Astrocyte (in vitro differentiated cells and primary cell): ENCODE measurements around the gene RGS19. TPM values are rescaled to one million over a fixed set of nuclear protein-coding genes. Genes with fewer than 3 reads are reported as not detected.

Source experiments
- DNase-seq: peaks from one replicate; pipeline ENCODE4 v3.0.0-alpha.2; 2010; ENCODE audit warnings: low read depth
- FAIRE-seq: peaks from 2 replicates; lab custom pipeline; 2011; peaks lifted over from hg19 to GRCh38; lab: Jason Lieb, UNC
- H2AFZ ChIP-seq: 2 replicates; pipeline ENCODE4 v1.6.0; 2012; ENCODE audit warnings: low read depth, low read length, inconsistent platforms
- H3K27ac ChIP-seq: 2 replicates; pipeline ENCODE4 v1.5.1; 2011; ENCODE audit warnings: low read depth, low read length, inconsistent platforms
- H3K27me3 ChIP-seq: 2 replicates; pipeline ENCODE4 v1.6.0; 2011; ENCODE audit warnings: low read length, inconsistent platforms; ENCODE audit not compliant: insufficient read depth
- H3K36me3 ChIP-seq: 2 replicates; pipeline ENCODE4 v1.5.1; 2011; ENCODE audit warnings: low read length, inconsistent platforms; ENCODE audit not compliant: insufficient read depth
- H3K4me1 ChIP-seq: 2 replicates; pipeline ENCODE4 v1.5.1; 2011; ENCODE audit warnings: low read length, inconsistent platforms; ENCODE audit not compliant: insufficient read depth
- H3K4me2 ChIP-seq: 2 replicates; pipeline ENCODE4 v1.6.0; 2012; ENCODE audit warnings: low read length, inconsistent platforms
- H3K4me3 ChIP-seq: 2 replicates; pipeline ENCODE4 v1.5.1; 2011; ENCODE audit warnings: low read depth, mild to moderate bottlenecking, low read length, inconsistent platforms; ENCODE audit not compliant: insufficient read depth
- H3K79me2 ChIP-seq: 2 replicates; pipeline ENCODE4 v1.6.0; 2012; ENCODE audit warnings: mild to moderate bottlenecking, low read length, inconsistent platforms; ENCODE audit not compliant: insufficient read depth
- H3K9ac ChIP-seq: 2 replicates; pipeline ENCODE4 v1.6.0; 2012; ENCODE audit warnings: mild to moderate bottlenecking, low read length, inconsistent platforms
- H3K9me3 ChIP-seq: 2 replicates; pipeline ENCODE4 v1.5.1; 2012; ENCODE audit warnings: low read depth, mild to moderate bottlenecking, low read length, inconsistent platforms; ENCODE audit not compliant: insufficient read depth
- H4K20me1 ChIP-seq: 2 replicates; pipeline ENCODE4 v1.6.0; 2012; ENCODE audit warnings: low read length, inconsistent platforms; ENCODE audit not compliant: insufficient read depth
- H3K27ac Mint-ChIP-seq: one replicate; pipeline ENCODE4 v1.8.0; 2021; ENCODE audit warnings: mild to moderate bottlenecking, mixed read lengths; ENCODE audit not compliant: unreplicated experiment
- H3K27me3 Mint-ChIP-seq: one replicate; pipeline ENCODE4 v1.8.0; 2021; ENCODE audit warnings: low read depth, mixed read lengths; ENCODE audit not compliant: unreplicated experiment
- H3K36me3 Mint-ChIP-seq: one replicate; pipeline ENCODE4 v1.8.0; 2021; ENCODE audit warnings: low read depth, mixed read lengths; ENCODE audit not compliant: unreplicated experiment
- H3K4me1 Mint-ChIP-seq: one replicate; pipeline ENCODE4 v1.8.0; 2021; ENCODE audit warnings: low read depth, mixed read lengths; ENCODE audit not compliant: unreplicated experiment
- H3K4me3 Mint-ChIP-seq: one replicate; pipeline ENCODE4 v1.8.0; 2021; ENCODE audit warnings: mild to moderate bottlenecking, moderate library complexity, mixed read lengths; ENCODE audit not compliant: unreplicated experiment
- H3K9me3 Mint-ChIP-seq: one replicate; pipeline ENCODE4 v1.8.0; 2021; ENCODE audit warnings: mild to moderate bottlenecking, mixed read lengths; ENCODE audit not compliant: unreplicated experiment
- EZH2 ChIP-seq: IDR thresholded peaks from 2 replicates; pipeline ENCODE4 v1.6.1; 2012; ENCODE audit warnings: mild to moderate bottlenecking, low read length, inconsistent platforms; ENCODE audit not compliant: insufficient read depth
- total RNA-seq: library from RNA; stranded (reverse); gene quantifications from 2 replicates; pipeline ENCODE4 v1.2.1, GENCODE V29; 2021
- TF ChIP-seq, protein P1 (sequence below): IDR thresholded peaks from 2 replicates; pipeline ENCODE4 v1.5.1; 2011; ENCODE audit warnings: low read depth, mild to moderate bottlenecking, inconsistent platforms, low read length, moderate library complexity; ENCODE audit not compliant: insufficient read depth

Gene RGS19
- total RNA-seq, 1 donor from 2014 or later = 18.3 TPM

DNA sequence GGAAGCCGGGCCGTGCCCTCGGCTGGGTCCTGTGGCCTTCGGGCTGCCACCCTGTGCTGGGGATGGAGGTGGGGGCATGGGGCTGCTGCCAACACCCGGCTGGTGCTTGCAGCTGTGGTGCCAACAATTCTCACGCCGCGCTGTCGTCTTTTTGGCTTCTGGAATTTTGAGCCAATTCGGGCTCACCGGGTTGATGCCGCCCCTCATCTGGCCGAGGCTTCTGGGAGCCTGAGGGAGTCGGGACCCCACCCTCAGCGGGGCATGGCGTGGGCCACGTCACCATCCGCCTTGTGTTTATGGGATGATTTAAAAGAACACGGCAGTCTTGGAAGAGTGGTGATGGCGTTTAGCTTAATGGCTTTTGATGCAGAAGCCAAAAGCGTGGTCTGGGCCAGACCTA lies 36.7 kb upstream of the RGS19 start:
- no peak overlapping the region for H2AFZ ChIP-seq
- H3K27me3 ChIP-seq = peaks cover 10% of the 10 kb centered on the region
- H3K9me3 ChIP-seq = no peaks in the 10 kb centered on the region
- no peaks in the 10 kb centered on the region for H3K4me1 ChIP-seq
- no peak overlapping the region for H3K4me2 ChIP-seq
- H3K27ac ChIP-seq = no peak overlapping the region
- Mint-ChIP-seq H3K4me1 (peaks cover 4% of the 10 kb centered on the region), H3K36me3 (no peaks in the 10 kb centered on the region), H3K4me3 (no peak overlapping the region), H3K27ac (no peak overlapping the region), H3K27me3 (peaks cover 35% of the 10 kb centered on the region), H3K9me3 (no peaks in the 10 kb centered on the region)
- no peak for TF ChIP-seq EZH2
- TF ChIP-seq, protein P1, sequence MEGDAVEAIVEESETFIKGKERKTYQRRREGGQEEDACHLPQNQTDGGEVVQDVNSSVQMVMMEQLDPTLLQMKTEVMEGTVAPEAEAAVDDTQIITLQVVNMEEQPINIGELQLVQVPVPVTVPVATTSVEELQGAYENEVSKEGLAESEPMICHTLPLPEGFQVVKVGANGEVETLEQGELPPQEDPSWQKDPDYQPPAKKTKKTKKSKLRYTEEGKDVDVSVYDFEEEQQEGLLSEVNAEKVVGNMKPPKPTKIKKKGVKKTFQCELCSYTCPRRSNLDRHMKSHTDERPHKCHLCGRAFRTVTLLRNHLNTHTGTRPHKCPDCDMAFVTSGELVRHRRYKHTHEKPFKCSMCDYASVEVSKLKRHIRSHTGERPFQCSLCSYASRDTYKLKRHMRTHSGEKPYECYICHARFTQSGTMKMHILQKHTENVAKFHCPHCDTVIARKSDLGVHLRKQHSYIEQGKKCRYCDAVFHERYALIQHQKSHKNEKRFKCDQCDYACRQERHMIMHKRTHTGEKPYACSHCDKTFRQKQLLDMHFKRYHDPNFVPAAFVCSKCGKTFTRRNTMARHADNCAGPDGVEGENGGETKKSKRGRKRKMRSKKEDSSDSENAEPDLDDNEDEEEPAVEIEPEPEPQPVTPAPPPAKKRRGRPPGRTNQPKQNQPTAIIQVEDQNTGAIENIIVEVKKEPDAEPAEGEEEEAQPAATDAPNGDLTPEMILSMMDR = no peak
- no peaks in the 10 kb centered on the region for H4K20me1 ChIP-seq
- FAIRE-seq (no peak), DNase-seq (no peak)
- no peak overlapping the region for H3K9ac ChIP-seq
- H3K36me3 ChIP-seq = no peaks in the 10 kb centered on the region
- no peaks in the 10 kb centered on the region for H3K79me2 ChIP-seq
- H3K4me3 ChIP-seq = no peak overlapping the region

DNA sequence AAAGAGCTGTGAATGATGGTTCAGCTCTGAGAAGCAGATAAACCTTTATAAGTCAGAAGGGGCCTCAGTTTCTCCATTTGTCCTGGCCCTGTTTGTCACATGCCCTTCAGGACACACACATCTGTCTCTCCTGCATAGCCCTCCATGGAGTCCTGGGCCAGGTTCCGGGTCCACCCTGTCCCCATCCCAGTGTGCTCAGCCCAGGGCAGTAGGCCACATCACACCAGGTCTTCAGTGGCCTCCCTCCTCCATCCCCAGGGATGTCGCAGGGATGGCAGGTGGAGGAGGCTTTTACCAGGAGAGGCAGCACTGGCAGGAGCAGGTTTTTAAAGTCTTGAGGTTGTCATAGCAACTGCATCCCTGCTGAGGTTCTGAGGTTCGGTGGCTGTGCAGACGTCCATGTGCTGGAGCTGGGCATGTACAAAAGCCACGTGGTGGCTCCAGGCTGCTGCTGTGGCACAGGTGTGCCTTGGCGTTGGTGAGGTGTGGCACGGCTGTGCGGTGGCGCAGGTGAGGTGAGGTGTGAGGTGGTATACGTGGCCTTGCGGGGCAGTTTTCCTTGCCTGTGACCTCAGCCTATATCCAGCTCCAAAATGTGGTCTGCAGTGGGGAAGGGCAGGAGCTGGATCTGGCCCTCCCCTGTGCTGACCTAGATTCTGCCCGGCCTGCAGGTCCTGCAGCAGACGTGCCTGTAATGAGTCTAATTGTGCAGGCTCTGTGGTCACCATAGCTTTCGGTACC lies 36.0 kb upstream of the RGS19 start:
- H3K4me2 ChIP-seq = no peak overlapping the region
- H3K9ac ChIP-seq = no peak overlapping the region
- H3K4me3 Mint-ChIP-seq = no peak overlapping the region
- TF ChIP-seq, protein P1 = no peak
- TF ChIP-seq EZH2 = no peak
- H3K79me2 ChIP-seq = no peaks in the 10 kb centered on the region
- no peak for DNase-seq
- H3K4me3 ChIP-seq = no peak overlapping the region
- H3K27ac Mint-ChIP-seq = no peak overlapping the region
- H3K27me3 ChIP-seq = peaks cover 9% of the 10 kb centered on the region
- H3K4me1 Mint-ChIP-seq = peaks cover 4% of the 10 kb centered on the region
- H3K27me3 Mint-ChIP-seq = peaks cover 37% of the 10 kb centered on the region
- no peaks in the 10 kb centered on the region for H3K9me3 Mint-ChIP-seq
- H3K36me3 Mint-ChIP-seq = no peaks in the 10 kb centered on the region
- H3K4me1 ChIP-seq = no peaks in the 10 kb centered on the region
- no peaks in the 10 kb centered on the region for H3K9me3 ChIP-seq
- no peaks in the 10 kb centered on the region for H3K36me3 ChIP-seq
- H3K27ac ChIP-seq = no peak overlapping the region
- no peaks in the 10 kb centered on the region for H4K20me1 ChIP-seq
- no peak for FAIRE-seq
- no peak overlapping the region for H2AFZ ChIP-seq

DNA sequence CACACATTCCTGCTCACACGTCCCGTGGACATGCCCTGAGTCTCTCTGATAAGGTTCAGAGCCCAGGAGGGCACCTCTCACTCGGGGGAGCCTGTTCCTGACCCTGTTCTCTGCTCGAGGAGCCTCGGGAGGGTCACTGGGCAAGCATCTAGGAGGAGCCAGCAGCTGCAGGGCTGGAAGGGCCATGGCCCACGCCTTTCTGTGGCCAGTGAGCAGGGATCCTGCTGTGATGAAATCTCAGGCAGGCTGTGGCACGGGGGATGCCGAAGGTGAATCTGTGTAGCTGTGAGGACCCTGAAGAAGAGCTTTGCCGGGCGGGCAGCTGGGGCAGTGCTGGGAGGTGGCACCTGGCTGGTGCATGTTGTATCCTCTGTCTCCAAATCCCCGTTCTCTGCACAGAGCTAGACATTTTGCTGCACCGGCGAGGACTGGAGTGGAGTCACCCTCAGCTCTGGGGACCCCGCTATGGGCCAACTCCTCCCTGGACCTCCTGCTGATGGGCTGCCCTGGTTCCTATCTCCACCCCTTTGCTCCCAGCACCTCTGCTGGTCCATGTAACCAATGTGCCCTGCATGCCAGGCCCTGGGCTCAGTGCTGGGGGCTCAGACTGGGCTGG lies 35.1 kb upstream of the RGS19 start:
- H4K20me1 ChIP-seq = no peaks in the 10 kb centered on the region
- no peak overlapping the region for H3K4me3 ChIP-seq
- no peaks in the 10 kb centered on the region for H3K79me2 ChIP-seq
- no peak overlapping the region for H2AFZ ChIP-seq
- H3K4me1 Mint-ChIP-seq = peaks cover 4% of the 10 kb centered on the region
- H3K27ac Mint-ChIP-seq = no peak overlapping the region
- DNase-seq (no peak), FAIRE-seq (no peak)
- H3K9ac ChIP-seq = no peak overlapping the region
- H3K36me3 ChIP-seq = no peaks in the 10 kb centered on the region
- no peaks in the 10 kb centered on the region for H3K9me3 ChIP-seq
- peaks cover 9% of the 10 kb centered on the region for H3K27me3 ChIP-seq
- no peaks in the 10 kb centered on the region for H3K36me3 Mint-ChIP-seq
- H3K4me2 ChIP-seq = no peak overlapping the region
- no peaks in the 10 kb centered on the region for H3K4me1 ChIP-seq
- no peak overlapping the region for H3K27ac ChIP-seq
- H3K4me3 Mint-ChIP-seq = no peak overlapping the region
- TF ChIP-seq EZH2 = no peak
- TF ChIP-seq, protein P1 = no peak
- peaks cover 39% of the 10 kb centered on the region for H3K27me3 Mint-ChIP-seq
- no peaks in the 10 kb centered on the region for H3K9me3 Mint-ChIP-seq
